Body of pancreas (tissue), 4 donors: ENCODE data around the gene FAM83G.

Source experiments
- CTCF ChIP-seq, 7 experiments: fragments of 450-650 bp in 4 of 7; fragments of 200-600 bp in 3 of 7; sonication (generic) in 3 of 7; IDR thresholded peaks; one replicate each; pipeline ENCODE4 v1.5.1; 2016 to 2019; ENCODE audit warnings: antibody characterized with exemption in 7 of 7
- POLR2A ChIP-seq, 3 donors: fragments of 450-650 bp; IDR thresholded peaks; one replicate each; pipeline ENCODE4 v1.6.1; 2016; ENCODE audit warnings: antibody characterized with exemption in 3 of 3, mild to moderate bottlenecking in 2 of 3

- TF ChIP-seq CTCF (IDR thresholded peaks at IDR 0.05) (no peak), POLR2A (IDR thresholded peaks at IDR 0.05) (no peak)
These were observed 17.1 kb upstream of the FAM83G start for GRCh38 chr17:19021622-19022083.
